HG02943 (cell line): ENCODE data around the gene ZPBP.
A peak's percentile ranks its signal among the peaks of the same experiment; 100 is the strongest.

Source experiments
- ATAC-seq: cut with Tn5 transposase; IDR thresholded peaks from one replicate; pipeline ENCODE4 v1.9.1; 2021; ENCODE audit warnings: mild to moderate bottlenecking, low read depth, moderate library complexity; ENCODE audit not compliant: unreplicated experiment

Gene ZPBP, protein sequence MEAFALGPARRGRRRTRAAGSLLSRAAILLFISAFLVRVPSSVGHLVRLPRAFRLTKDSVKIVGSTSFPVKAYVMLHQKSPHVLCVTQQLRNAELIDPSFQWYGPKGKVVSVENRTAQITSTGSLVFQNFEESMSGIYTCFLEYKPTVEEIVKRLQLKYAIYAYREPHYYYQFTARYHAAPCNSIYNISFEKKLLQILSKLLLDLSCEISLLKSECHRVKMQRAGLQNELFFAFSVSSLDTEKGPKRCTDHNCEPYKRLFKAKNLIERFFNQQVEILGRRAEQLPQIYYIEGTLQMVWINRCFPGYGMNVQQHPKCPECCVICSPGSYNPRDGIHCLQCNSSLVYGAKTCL

DNA sequence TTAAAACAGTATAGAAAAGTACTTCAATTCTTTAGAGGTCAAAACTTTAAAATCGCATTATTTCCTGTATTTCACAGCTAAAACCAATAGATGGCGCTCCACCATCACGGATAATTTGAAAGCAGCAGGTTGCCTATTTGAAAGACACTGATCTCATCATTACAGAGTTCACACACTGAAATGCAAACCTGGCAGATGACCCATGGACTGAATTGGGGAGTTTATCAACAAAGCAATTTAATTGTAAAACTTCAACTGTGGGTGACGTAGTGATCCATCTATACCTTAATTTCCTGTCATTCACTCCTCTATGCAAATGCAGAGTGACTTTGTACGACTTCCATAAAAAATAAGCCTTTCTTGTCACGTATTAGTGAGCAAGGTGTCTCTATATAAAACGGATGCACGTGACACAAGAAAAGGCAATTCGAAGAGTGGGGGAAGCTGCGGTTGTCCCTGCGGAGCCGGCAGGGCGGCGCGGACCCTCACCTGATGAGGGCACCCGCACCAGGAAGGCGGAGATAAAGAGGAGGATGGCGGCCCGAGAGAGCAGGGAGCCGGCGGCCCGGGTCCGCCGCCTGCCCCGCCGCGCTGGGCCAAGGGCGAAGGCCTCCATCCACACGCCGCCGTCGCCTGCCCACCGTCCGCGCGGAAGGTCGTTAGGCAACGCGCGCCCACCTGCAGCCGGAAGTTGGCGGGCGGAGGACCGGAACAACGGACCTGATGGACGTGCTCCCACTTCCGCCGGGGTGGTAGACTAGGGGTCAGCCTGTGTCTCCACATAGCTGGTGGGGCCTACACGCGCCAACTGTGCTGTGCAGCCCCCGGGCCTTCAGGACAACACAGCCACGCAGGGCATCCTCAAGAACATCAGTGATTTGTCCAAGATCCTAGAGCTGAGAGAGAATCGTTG, at the start of gene ZPBP:
Gene ZPBP, minus strand, starts transcription at position 668 of the 913 bp plus-strand sequence. Its CDS starts 52 bp downstream, at position 616.
- peak; percentile 58 for ATAC-seq

DNA sequence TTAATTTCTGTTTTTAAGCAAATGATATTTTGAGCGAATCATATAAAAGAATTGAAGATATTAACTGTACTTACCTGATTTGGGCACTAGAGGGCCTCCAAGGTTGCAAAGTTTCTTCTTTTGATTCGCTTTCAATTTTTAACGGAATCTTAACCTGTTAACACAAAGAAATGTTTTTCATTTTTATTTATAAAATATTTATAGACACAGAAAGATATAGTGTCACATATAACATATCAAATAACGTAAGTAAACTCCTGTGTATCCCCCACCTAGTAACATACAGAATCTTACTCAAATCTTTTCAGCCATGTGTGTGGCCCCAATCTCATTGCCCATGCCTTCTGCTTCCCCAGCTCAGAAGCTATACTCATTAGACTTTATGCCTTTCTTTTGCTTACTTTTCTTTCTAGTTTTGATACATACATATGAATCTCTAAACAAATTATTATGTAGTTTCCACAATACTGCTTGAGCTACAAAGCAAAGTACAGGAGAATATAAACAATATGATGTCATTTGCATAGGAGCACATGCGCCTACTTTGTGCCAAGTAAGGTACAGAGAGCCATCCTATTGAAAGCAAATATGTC, 49.5 kb upstream of the ZPBP start:
- ATAC-seq = no peak

DNA sequence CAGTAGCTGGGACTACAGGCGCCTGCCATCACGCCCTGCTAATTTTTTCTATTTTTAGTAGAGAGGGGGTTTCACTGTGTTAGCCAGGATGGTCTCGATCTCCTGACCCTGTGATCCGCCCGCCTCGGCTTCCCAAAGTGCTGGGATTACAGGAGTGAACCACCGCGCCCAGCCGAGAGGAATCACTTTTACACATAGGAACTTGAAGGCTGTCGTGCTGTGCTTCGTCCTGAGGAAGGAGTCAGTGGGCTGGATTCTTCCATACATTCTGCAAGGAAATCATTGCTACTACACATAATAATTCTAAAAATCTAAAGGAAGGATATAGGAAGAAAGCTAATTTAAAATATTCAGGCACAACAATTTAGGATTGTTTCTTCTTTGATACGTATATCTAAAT, 48.8 kb upstream of the ZPBP start:
- ATAC-seq = no peak

- no peak for ATAC-seq
These were observed 48.1 kb upstream of the ZPBP start for GRCh38 chr7:50141131-50141530.

DNA sequence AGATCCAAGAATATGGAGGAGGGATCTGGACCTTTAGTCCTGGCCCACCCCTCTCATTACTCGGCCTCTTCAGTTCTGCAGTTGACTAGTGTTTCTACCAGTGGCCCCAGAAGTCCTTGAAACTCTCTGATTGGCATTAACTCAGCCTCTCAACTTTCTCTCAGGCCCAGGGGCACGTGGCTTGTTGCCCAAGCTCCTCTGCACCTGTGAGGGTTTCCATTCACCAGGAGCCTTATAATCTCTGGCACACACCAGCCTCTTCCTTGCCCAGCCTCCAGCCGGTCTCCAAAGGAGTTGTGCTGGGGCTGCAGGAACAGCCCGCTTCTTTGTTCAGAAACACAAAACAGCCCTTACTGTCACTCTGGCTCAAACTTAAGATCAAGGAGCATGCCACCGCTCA, 47.6 kb upstream of the ZPBP start:
- no peak for ATAC-seq

DNA sequence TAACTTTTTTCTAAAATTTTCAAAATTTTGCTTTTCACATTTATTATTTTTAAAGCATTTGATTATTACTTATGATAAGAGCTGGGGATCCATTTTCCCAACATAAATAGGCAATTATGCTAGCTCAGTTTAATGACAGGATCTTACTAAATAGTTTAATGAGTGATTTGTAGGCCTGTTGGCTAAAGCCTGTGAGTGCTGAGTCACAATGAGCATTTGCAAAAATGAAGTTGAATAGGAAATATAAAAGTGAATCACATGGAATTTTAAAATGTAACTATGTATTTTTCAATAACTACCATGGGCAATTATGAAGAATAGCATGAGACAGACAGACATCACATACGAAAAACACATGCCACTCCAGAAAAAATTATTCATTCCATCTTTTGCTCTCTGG, 45.1 kb upstream of the ZPBP start:
- no peak for ATAC-seq

GRCh38 chr7:50125766-50126165, 32.7 kb upstream of the ZPBP start:
- no peak for ATAC-seq

DNA sequence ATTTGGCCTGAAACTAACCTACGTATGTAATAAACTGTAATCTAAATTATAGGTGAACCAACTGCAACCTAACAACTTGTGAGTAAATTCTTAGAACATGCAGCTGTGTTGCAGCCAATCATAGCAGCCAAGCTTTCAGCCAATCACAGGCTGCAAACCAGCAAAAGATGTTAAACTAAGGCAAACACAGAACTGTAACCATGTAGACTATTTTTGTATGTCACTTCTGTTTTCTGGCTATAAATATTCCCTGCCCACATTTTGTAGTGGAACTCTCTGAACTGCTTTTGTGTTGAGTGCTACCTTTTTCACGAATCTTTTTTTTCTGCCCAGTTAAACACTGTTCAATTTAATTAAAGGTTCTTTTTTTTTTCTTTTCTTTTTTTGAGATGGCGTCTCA, 28.2 kb upstream of the ZPBP start:
- no peak for ATAC-seq

- no peak for ATAC-seq
These were observed 27.0 kb upstream of the ZPBP start for GRCh38 chr7:50119815-50120637.

GRCh38 chr7:50112250-50112649, 19.2 kb upstream of the ZPBP start:
- ATAC-seq = no peak

DNA sequence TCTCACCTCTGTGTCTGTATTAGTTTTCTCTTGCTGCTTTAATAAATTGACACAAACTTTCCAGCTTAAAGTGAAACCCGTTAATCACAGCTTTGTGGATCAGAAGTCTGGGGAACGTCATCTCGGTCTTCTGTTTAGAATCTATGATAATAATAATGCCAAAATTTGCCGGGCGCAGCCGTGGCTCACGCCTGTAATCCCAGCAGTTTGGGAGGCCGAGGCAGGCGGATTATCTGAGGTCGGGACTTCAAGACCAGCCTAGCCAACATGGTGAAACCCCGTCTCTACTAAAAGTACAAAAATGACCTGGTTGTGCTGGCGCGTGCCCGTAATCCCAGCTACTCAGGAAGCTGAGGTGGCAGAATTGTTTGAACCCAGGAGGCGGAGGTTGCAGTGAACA, 8.8 kb upstream of the ZPBP start:
- ATAC-seq = no peak

DNA sequence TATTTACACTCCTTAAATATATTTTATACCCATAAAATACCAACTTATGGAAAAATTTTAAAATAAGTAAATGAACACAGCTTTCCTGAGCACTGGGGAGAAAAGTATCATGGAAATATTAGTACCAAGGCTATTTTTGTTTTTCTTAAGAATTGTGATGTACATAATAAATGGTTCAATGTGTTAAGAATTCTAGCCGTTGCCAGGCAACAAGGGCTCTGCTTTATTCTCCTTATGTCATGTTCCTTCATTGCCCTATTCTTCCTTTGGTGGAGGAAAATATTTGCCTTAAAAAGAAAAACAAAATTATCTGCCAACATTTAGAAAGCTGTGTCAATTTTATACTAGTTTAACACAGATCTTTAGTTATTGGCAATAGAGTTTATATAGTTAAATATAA, 2.6 kb upstream of the ZPBP start:
- no peak for ATAC-seq

GRCh38 chr7:50088463-50089129, 4.5 kb downstream of the ZPBP start:
- ATAC-seq = no peak

- ATAC-seq = no peak
These were observed 7.7 kb downstream of the ZPBP start for GRCh38 chr7:50085344-50085743.

DNA sequence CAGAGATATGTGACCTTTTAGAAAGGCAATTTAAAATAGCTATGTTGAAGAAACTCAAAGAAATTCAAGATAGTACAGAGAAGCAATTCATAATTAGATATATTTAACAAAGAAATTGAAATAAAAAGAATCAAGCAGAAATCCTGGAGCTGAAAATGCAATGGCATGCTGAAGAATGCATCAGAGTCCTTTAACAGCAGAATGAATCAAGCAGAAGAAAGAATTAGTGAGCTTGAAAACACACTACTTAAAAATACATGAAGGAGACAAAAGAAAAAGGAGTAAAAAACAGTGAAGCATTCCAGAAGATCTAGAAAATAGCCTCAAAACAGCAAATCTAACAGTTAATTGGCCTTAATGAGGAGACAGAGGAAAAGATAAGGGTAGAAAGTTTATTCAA, 20.0 kb downstream of the ZPBP start:
- no peak for ATAC-seq

GRCh38 chr7:50069613-50070012, 23.4 kb downstream of the ZPBP start:
- peak; percentile 52 for ATAC-seq

- peak; percentile 67 for ATAC-seq
These were observed 24.0 kb downstream of the ZPBP start for GRCh38 chr7:50068850-50069551.

GRCh38 chr7:50068026-50068425, 25.0 kb downstream of the ZPBP start:
- ATAC-seq = peak; percentile 64

DNA sequence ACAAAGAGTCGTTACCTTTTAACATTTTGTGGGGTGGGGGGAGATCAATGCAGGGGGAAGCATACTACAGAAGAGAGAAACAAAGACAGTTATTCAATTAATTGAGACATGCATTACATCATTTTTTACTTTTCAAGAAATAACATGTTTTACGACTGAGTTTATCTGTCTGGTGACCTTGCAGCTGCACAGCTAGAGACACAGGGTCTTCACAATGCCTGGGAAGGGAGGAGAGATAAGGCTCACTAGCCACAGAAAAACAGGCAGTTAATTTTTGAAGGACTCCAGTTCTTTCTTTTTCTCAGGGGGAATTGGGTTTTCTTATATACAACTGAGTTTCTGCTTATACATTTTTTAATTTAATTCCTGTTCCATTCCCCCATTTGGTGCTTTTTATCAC, 30.1 kb downstream of the ZPBP start:
- ATAC-seq = no peak
